Subcutaneous adipose tissue (tissue), 4 donors: ENCODE results near the gene SRM. TPM values are rescaled to one million over a fixed set of nuclear protein-coding genes. Genes with fewer than 3 reads are reported as not detected.

Source experiments
- CTCF ChIP-seq: fragments of 450-650 bp; IDR thresholded peaks from one replicate; pipeline ENCODE4 v1.5.1; 2016; ENCODE audit warnings: low read depth, mild to moderate bottlenecking, control low read depth, antibody characterized with exemption, moderate library complexity
- total RNA-seq, 4 donors: library from RNA; depleted of rRNA; stranded (reverse); fragments of >200 nt; gene quantifications; one replicate each; pipeline ENCODE4 v1.1.0, GENCODE V29; 2016

The SRM gene
- total RNA-seq, 4 donors from 2014 or later: 21.2 to 45.2 (median 30.4) TPM

- no peak for TF ChIP-seq CTCF
These were observed 28.1 kb downstream of the SRM start for GRCh38 chr1:11031624-11032262.

DNA sequence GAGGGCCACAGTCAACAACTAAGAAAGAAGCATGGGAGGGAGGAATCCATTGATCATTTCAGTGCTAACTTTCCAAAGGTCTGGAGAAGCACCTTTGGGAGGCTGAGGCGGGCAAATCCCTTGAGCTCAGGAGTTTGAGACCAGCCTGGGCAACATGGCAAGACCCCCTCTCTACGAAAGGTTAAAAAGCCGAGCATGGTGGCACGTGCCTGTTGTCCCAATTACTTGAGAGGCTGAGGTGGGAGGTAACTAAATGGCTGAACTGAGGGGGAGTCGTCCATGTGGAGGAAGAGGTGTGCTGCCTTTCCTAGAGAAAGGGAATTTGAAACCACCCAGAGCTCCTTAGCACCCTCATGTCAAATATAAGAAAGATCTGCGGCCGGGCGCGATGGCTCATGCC is 29.0 kb downstream of the SRM start:
- no peak for TF ChIP-seq CTCF

DNA sequence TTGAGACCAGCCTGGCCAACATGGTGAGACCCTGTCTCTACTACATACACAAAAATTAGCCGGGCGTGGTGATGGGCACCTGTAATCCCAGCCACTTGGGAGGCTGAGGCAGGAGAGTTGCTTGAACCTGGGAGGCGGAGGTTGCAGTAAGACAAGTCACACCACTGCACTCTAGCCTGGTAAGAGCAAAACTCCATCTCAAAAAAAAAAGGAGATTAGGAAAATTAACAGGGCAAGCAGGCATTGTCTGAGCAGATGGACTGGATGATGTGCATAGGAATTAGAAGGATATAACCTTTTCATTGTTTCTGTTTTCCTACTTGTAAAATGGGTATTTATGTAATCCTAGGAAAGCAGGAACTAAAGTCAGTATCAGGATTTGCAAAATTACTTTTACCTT is 31.8 kb downstream of the SRM start:
- no peak for TF ChIP-seq CTCF

GRCh38 chr1:11027316-11027715 is 32.5 kb downstream of the SRM start:
- no peak for TF ChIP-seq CTCF

DNA sequence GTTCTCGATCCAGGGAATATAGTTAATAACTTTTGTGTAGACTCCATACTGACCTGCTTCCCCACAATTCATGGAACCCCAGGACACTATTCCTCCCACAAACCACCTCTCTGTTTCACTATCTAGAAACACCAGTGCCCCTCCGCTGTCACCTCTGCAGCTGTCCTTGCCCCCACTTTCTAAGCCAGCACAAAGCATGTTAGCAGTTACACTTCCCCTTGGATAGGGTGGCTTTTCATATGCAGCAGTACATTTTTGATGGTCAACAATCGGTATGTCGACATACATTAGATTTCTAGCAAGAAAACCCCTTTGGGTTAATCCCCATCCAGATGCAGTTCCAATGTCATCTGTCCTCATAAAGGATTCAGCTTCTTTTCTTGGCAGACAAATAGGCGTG is 32.9 kb downstream of the SRM start:
- TF ChIP-seq CTCF: no peak

DNA sequence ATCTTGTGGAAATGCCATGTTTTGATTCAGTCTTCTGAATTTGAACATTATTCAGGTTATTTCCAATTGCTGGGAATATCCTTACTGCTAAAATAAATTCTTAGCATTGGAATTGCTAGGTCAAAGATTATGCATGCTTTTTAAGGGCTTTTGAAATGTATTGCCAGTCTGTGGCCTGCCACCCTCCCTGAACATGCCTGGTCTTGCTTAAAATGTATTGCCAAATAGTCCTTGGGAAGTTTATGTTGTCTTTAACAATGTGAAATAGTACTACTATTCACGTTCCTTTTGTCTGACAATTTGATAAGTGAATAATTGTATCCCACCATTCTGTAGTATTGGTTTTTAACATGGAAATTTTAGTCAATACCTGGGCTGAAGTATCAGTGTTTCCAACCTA is 33.8 kb downstream of the SRM start:
- TF ChIP-seq CTCF: no peak

DNA sequence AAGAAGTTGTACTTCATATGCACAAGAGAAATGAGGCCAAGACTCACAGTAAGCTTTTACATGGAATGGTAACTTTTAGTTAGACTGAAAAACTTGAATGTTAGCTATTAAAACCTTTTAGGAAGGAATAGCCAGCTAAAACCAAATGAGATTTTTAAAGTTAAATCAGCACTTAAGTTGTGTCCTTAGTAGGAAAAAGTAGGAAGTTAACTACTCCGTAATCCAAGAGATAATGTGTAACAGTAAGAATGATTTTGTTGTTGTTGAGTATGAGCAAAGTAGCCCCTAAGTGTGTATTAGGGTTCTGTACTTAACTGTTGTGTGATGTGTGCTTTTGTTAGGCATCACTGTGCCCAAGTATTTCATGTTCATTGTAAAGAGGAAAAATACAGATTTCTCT is 34.2 kb downstream of the SRM start:
- TF ChIP-seq CTCF: no peak
